Stimulated activated naive B cell treated with anti-CD40 and anti-IgM and Interleukin-4, amounts not matched to agents 10 μg/mL and 1 μg/mL and 100 μg/mL, for 72 hours (primary cell): ENCODE measurements around the gene SAMD9L.

Experiments used
- ATAC-seq, 2 donors: fragments of 150-1000 bp; cut with Tn5 transposase; replicated peaks; 2 replicates each; pipeline ENCODE4 v1.10.0; 2021; ENCODE audit warnings: moderate library complexity in 1 of 2
- DNase-seq: peaks from one replicate; pipeline ENCODE4 v3.0.0; 2021
- H3K27ac Mint-ChIP-seq: one replicate; pipeline ENCODE4 v1.8.0; 2022; ENCODE audit warnings: mild to moderate bottlenecking, mixed read lengths
- H3K27me3 Mint-ChIP-seq, 2 donors: one replicate each; pipeline ENCODE4 v1.8.0; 2022; ENCODE audit warnings: mixed read lengths in 2 of 2
- H3K36me3 Mint-ChIP-seq, 2 donors: one replicate each; pipeline ENCODE4 v1.8.0; 2022; ENCODE audit warnings: mixed read lengths in 2 of 2, mild to moderate bottlenecking in 1 of 2
- H3K4me1 Mint-ChIP-seq, 2 donors: one replicate each; pipeline ENCODE4 v1.8.0; 2022; ENCODE audit warnings: mixed read lengths in 2 of 2, mild to moderate bottlenecking in 1 of 2
- H3K4me3 Mint-ChIP-seq, 2 donors: one replicate each; pipeline ENCODE4 v1.8.0; 2022; ENCODE audit warnings: mild to moderate bottlenecking in 2 of 2, mixed read lengths in 2 of 2, moderate library complexity in 1 of 2
- H3K9me3 Mint-ChIP-seq, 2 donors: one replicate each; pipeline ENCODE4 v1.8.0; 2022; ENCODE audit warnings: mixed read lengths in 2 of 2, mild to moderate bottlenecking in 1 of 2

Gene SAMD9L

GRCh38 chr7:93148144-93148543 lies at the start of gene SAMD9L:
Gene SAMD9L (minus strand): TSS chr7:93148385. CDS start chr7:93135971, 12,414 bp downstream.
- Mint-ChIP-seq H3K36me3 (peaks cover 4 to 11% of the 10 kb centered on the region in 2 donors), H3K27me3 (no peaks in the 10 kb centered on the region), H3K27ac (peak within 1 kb of the TSS; percentile 98), H3K4me3 (peak within 1 kb of the TSS; percentile 85), H3K4me1 (peaks cover 19 to 43% of the 10 kb centered on the region in 2 donors), H3K9me3 (no peaks in the 10 kb centered on the region)
- ATAC-seq, result peak; percentile 62 to 65
- no peak for DNase-seq

GRCh38 chr7:93196336-93196735 lies 48.2 kb upstream of the SAMD9L start:
- Mint-ChIP-seq H3K27ac (no peak overlapping the region), H3K9me3 (no peaks in the 10 kb centered on the region), H3K36me3 (no peaks in the 10 kb centered on the region), H3K4me3 (no peak overlapping the region), H3K4me1 (peaks cover 4 to 10% of the 10 kb centered on the region in 2 donors), H3K27me3 (peaks cover 8 to 13% of the 10 kb centered on the region in 2 donors)
- peak; percentile 94 to 98 for ATAC-seq
- DNase-seq, result peak; percentile 4

GRCh38 chr7:93194386-93194785 lies 46.2 kb upstream of the SAMD9L start:
- Mint-ChIP-seq H3K27ac (peak overlapping the region; percentile 34), H3K27me3 (peaks cover 17 to 25% of the 10 kb centered on the region in 2 donors), H3K4me3 (no peak overlapping the region), H3K9me3 (no peaks in the 10 kb centered on the region), H3K36me3 (no peaks in the 10 kb centered on the region), H3K4me1 (peaks cover 4 to 10% of the 10 kb centered on the region in 2 donors)
- no peak for DNase-seq
- no peak for ATAC-seq

- Mint-ChIP-seq H3K4me3 (no peak overlapping the region), H3K9me3 (no peaks in the 10 kb centered on the region), H3K27me3 (peaks cover 28 to 40% of the 10 kb centered on the region in 2 donors), H3K4me1 (no peaks in the 10 kb centered on the region), H3K36me3 (no peaks in the 10 kb centered on the region), H3K27ac (no peak overlapping the region)
- ATAC-seq (no peak), DNase-seq (no peak)
Measured at GRCh38 chr7:93188870-93189634, 40.9 kb upstream of the SAMD9L start.

GRCh38 chr7:93185303-93186027 lies 37.3 kb upstream of the SAMD9L start:
- no peak overlapping the region for H3K4me3 Mint-ChIP-seq
- no peaks in the 10 kb centered on the region for H3K36me3 Mint-ChIP-seq
- no peaks in the 10 kb centered on the region for H3K9me3 Mint-ChIP-seq
- no peaks in the 10 kb centered on the region for H3K4me1 Mint-ChIP-seq
- no peak for DNase-seq
- ATAC-seq, result no peak
- peaks cover 27 to 43% of the 10 kb centered on the region in 2 donors for H3K27me3 Mint-ChIP-seq
- H3K27ac Mint-ChIP-seq, result no peak overlapping the region

- no peak overlapping the region for H3K27ac Mint-ChIP-seq
- H3K36me3 Mint-ChIP-seq, result no peaks in the 10 kb centered on the region
- ATAC-seq, result no peak
- no peak overlapping the region for H3K4me3 Mint-ChIP-seq
- peaks cover 24 to 39% of the 10 kb centered on the region in 2 donors for H3K27me3 Mint-ChIP-seq
- DNase-seq, result no peak
- H3K9me3 Mint-ChIP-seq, result no peaks in the 10 kb centered on the region
- no peaks in the 10 kb centered on the region for H3K4me1 Mint-ChIP-seq
Measured at GRCh38 chr7:93179173-93179572, 31.0 kb upstream of the SAMD9L start.

GRCh38 chr7:93178213-93178612 lies 30.0 kb upstream of the SAMD9L start:
- no peak for DNase-seq
- peaks cover 0 to 3% of the 10 kb centered on the region in 2 donors for H3K9me3 Mint-ChIP-seq
- H3K4me1 Mint-ChIP-seq, result no peaks in the 10 kb centered on the region
- no peak overlapping the region for H3K27ac Mint-ChIP-seq
- peaks cover 18 to 39% of the 10 kb centered on the region in 2 donors for H3K27me3 Mint-ChIP-seq
- H3K4me3 Mint-ChIP-seq, result no peak overlapping the region
- ATAC-seq, result no peak
- no peaks in the 10 kb centered on the region for H3K36me3 Mint-ChIP-seq

- Mint-ChIP-seq H3K27me3 (peaks cover 23 to 40% of the 10 kb centered on the region in 2 donors), H3K4me3 (no peak overlapping the region), H3K36me3 (no peaks in the 10 kb centered on the region), H3K9me3 (peaks cover 0 to 7% of the 10 kb centered on the region in 2 donors), H3K27ac (no peak overlapping the region), H3K4me1 (no peaks in the 10 kb centered on the region)
- DNase-seq, result no peak
- ATAC-seq, result peak in 1 of 2 donors; percentile 44
Measured at GRCh38 chr7:93176992-93177580, 28.9 kb upstream of the SAMD9L start.

GRCh38 chr7:93175219-93175618 lies 27.0 kb upstream of the SAMD9L start:
- Mint-ChIP-seq H3K27ac (no peak overlapping the region), H3K9me3 (peaks cover 9 to 14% of the 10 kb centered on the region in 2 donors), H3K36me3 (peaks cover 5 to 6% of the 10 kb centered on the region in 2 donors), H3K4me3 (no peak overlapping the region), H3K4me1 (no peaks in the 10 kb centered on the region), H3K27me3 (peaks cover 26 to 41% of the 10 kb centered on the region in 2 donors)
- ATAC-seq, result no peak
- DNase-seq, result no peak

GRCh38 chr7:93172683-93173082 lies 24.5 kb upstream of the SAMD9L start:
- Mint-ChIP-seq H3K36me3 (peaks cover 6 to 8% of the 10 kb centered on the region in 2 donors), H3K4me3 (no peak overlapping the region), H3K4me1 (no peaks in the 10 kb centered on the region), H3K27ac (no peak overlapping the region), H3K27me3 (peaks cover 26 to 46% of the 10 kb centered on the region in 2 donors), H3K9me3 (peaks cover 10 to 24% of the 10 kb centered on the region in 2 donors)
- DNase-seq, result no peak
- ATAC-seq, result no peak

GRCh38 chr7:93171606-93172226 lies 23.5 kb upstream of the SAMD9L start:
- H3K27me3 Mint-ChIP-seq, result peaks cover 16 to 36% of the 10 kb centered on the region in 2 donors
- H3K9me3 Mint-ChIP-seq, result peaks cover 17 to 30% of the 10 kb centered on the region in 2 donors
- H3K36me3 Mint-ChIP-seq, result peaks cover 11 to 13% of the 10 kb centered on the region in 2 donors
- H3K4me1 Mint-ChIP-seq, result peaks cover 0 to 2% of the 10 kb centered on the region in 2 donors
- ATAC-seq (no peak), DNase-seq (no peak)
- no peak overlapping the region for H3K27ac Mint-ChIP-seq
- H3K4me3 Mint-ChIP-seq, result no peak overlapping the region

GRCh38 chr7:93165447-93165846 lies 17.3 kb upstream of the SAMD9L start:
- H3K27me3 Mint-ChIP-seq, result peaks cover 0 to 5% of the 10 kb centered on the region in 2 donors
- DNase-seq (no peak), ATAC-seq (peak; percentile 99)

GRCh38 chr7:93164766-93165165 lies 16.6 kb upstream of the SAMD9L start:
- H3K27ac Mint-ChIP-seq, result no peak overlapping the region
- peaks cover 20 to 21% of the 10 kb centered on the region in 2 donors for H3K36me3 Mint-ChIP-seq
- H3K4me3 Mint-ChIP-seq, result no peak overlapping the region
- ATAC-seq (no peak), DNase-seq (no peak)
- peaks cover 3 to 11% of the 10 kb centered on the region in 2 donors for H3K4me1 Mint-ChIP-seq
- H3K9me3 Mint-ChIP-seq, result peaks cover 24 to 35% of the 10 kb centered on the region in 2 donors
- peaks cover 2 to 3% of the 10 kb centered on the region in 2 donors for H3K27me3 Mint-ChIP-seq

More at GRCh38 chr7:93165447-93165846, 17.3 kb upstream of the SAMD9L start:
- Mint-ChIP-seq H3K4me1 (peaks cover 3 to 11% of the 10 kb centered on the region in 2 donors), H3K27ac (peak overlapping the region; percentile 80), H3K4me3 (no peak overlapping the region), H3K9me3 (peaks cover 24 to 34% of the 10 kb centered on the region in 2 donors), H3K36me3 (peaks cover 20 to 21% of the 10 kb centered on the region in 2 donors)
